ENCODE results near the gene MVP.
"Not testable (repeated sequence)": the region's sequence is repeated elsewhere in the genome, so short reads cannot be mapped to it uniquely, and the experiment has no call there.

The MVP gene

DNA sequence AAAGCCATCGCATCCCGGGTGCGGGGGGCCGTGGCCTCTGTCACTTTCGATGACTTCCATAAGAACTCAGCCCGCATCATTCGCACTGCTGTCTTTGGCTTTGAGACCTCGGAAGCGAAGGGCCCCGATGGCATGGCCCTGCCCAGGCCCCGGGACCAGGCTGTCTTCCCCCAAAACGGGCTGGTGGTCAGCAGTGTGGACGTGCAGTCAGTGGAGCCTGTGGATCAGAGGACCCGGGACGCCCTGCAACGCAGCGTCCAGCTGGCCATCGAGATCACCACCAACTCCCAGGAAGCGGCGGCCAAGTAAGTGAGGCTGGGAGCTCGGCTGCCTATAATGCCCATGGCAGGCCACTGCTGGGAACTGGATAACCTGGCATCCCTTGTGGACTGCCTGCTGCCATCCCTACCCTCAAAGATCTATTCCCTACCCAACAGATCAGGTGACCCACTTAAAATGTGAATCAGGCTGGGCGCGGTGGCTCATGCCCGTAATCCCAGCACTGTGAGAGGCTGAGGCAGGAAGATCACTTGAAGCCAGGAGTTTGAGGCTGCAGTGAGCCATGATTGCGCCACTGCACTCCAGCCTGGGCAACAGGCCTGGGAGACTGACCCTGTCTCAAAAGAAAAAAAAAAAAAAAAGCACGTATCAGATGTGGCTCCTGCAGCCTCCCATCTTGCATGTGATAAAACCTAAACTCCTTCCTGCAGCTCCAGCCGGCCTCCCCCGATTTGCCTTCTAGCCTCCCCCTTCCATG, 24.5 kb downstream of the MVP start:
- DNase-seq: no peak

DNA sequence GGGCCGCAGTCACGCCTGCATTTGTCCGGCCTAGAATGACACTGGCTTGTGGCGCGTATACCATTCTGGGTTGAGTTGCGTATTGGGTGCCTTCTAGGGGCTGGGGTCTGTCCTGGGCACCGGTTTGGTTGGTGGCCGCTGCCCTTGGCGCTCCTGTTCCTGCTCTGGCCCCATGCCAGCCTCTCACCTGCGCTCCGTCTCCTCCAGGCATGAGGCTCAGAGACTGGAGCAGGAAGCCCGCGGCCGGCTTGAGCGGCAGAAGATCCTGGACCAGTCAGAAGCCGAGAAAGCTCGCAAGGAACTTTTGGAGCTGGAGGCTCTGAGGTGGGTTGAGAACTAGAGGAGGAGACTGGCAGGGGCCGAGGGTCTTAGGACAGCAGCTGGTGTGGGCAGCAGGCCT, 25.4 kb downstream of the MVP start:
- DNase-seq: no peak

DNA sequence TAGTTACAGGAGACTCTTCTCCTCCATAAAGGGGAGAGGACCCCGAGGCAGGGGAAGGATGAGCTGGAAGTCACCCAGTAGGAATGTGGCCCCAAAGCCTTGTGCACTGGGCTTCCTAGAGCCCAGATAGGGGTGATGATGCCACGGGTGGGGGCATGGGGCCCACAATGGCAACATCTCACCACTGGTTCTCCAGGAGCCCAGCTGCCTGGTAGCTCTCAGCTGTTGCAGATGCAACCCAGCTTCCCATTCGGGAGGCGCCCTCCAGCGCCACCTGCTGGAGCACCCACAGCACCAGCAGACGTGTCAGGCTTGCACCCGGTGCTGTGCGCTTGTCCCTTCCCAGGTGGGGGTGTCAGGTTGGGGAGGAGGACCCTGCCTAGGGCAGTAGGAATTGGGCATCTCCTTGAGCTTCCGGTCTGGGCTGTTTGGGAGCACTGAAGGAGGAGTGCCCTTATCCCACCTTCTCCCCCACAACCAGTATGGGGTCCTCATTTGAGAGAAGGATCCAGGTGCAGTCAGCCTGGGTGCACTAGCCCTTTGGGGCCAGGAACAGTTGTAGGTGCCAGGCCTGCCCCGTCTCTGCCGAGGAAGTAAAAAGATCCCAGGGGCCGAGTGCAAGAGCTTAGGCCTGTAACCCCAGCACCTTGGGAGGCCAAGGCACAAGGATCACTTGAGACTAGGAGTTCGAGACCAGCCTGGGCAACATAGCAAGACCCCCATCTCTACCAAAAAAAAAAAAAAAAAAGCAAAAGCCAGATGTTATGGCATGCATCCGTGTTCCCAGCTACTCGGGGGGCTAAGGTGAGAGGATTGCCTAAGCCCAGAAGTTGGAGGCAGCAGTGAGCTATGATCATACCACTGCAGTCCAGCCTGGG, 28.4 kb downstream of the MVP start:
- peak; percentile 46 to 62 for DNase-seq

DNA sequence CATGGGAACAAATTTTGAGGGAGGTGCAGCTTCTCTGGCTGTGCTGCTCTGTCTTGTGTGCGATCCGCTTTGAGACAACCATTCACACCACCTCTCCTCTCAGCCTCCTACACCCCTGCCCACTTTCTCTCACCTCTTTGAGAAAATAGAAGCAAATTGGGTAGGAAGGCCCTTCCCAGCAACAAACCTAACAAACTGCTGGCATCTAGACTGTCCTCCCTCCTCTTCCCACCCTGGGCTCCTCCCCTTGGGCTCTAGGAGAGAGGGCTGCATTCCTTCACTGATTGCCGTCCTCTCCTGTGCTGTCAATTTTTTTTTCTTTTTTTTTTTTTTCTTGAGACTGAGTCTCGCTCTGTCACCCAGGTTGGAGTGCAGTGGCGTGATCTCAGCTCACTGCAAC, 29.2 kb downstream of the MVP start:
- DNase-seq: no peak

DNA sequence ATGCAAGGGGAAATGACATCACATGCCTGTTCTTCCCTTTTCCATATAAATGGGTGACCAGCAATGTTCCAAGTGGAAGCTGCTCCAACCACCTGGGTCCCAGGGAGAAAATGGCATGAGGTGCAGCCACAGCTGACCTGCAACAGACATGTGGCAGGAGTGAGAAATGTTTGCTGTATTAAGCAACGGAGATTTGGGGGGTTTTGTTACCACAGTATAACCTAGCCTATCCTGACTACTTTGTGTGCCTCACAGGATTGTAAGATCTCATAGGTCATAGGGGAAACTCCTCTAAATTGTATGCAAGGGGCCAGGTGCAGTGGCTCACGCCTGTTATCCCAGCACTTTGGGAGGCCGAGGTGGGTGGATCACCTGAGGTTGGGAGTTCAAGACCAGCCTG, 30.7 kb downstream of the MVP start:
- no peak for DNase-seq

DNA sequence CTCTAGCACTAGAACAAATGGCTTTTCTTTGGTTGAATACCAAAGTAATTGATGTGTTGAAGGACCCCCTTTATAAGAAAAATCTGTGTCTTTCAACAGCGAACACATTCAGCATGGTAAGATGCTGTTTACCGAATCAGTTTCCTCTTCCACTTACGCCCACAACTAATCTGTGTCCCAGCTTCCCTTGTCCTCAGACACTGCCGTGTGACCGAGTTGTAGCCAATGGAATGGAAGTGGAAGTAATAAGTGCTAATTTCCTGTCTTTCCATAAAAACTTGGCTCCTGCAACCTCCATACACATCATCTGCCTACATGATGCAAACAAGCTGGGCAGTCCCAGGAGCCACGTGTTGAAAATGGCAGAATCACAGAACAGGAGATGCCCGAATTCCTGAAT, 32.4 kb downstream of the MVP start:
- DNase-seq: no peak

DNA sequence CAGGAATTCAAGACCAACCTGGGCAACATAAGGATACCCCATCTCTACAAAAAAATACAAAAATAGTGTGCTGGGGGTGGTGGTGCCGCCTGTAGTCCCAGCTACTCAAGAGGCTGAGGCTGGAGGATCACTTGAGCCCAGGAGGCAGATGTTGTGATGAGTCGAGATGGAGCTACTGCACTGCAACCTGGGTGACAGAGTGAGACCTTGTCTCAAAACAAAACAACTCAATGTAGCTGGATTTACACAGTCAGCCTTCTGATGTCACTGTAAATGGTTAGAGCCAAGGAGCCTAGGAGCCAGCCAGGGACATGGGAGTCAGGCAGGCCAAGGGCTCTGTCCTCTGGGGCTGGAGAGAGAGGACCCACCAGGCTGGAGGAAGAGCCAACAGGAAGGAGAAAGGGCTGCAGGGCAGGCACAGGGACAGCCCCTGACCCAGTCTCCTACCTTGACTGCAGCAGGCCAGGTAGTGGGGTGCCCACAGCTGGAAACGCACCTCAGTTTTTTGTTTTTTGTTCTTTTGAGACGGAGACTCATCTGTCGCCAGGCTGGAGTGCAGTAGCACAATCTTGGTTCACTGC, 34.3 kb downstream of the MVP start:
- DNase-seq: peak in 1 of 2 experiments; percentile 21

DNA sequence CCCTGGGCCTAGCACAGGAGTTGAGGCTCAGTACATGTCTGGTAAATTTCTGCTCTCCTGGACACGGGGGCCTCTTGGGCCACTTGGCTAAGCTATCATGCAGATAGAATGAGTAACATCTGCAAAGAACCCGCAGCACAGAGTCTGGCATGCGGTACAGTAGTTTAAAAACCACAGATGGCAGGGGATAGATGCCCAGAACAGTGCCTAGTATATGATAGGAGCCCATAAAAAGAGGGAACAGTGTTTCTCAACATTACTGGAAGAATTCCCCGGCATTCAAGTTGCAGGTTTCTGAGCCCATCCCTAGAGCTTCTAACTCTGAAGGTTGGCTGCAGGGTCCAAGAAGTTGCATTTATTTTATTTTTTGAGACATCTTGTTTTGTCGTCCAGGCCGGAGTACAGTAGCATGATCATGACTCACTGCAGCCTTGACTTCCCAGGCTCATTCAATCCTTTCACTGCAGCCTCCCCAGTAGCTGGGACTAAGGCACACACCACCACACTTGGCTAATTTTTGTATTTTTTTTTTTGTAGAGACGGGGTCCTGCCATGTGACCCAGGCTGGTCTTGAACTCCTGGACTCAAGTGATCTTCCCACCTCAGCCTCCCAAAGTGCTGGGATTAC, 37.0 kb downstream of the MVP start:
- DNase-seq: no peak

DNA sequence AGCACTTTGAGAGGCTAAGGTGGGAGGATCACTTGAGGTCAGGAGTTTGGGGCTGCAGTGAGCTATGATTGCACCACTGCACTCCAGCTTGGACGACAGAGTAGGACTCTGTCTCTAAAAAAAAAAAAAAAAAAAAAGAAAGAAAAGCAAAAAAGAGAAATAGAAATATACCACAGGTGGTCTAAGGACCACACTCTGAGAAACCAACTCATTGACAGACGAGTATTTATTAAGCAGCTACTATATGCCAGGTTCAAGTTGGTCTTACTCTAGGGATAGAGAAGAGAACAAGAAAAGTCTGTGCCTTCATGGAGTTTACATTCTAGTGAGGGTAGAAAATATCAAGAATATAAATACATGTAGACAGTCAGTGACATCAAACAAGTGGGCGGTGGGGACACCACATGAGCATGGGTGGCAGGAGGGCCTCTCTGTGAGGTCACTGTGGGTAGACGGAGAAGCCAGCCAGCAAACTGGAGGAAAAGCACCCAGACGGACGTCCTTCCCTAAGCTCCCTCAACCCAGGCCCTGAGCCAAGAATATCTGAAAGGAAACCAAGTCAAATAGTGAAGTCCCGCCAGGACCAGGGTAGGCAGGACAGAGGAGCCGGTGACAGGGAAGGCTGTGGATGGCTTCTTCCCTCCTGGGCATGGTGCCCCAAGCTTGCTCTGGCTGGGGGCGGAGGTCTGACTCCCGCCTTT, 38.0 kb downstream of the MVP start:
- DNase-seq: no peak

DNA sequence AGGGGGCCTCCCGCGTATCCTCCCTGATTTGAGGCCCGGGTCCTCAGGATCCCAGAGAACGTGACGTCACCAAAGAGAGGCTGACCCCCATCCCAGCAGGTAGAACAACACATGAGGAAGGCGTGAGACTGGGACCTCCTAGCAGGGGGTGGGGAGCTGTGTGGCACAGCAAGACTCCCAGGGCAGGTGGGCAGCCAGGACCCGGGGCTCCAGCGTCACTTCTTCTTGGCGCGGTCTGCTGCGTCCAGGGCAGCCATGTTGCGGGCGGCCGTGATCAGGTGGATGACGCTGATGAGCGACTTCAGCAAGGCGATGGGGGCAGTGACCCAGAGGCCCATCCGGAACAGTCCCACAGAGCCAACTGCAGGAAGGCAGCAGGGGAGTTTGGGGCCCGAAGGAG, 38.7 kb downstream of the MVP start:
- no peak for DNase-seq

DNA sequence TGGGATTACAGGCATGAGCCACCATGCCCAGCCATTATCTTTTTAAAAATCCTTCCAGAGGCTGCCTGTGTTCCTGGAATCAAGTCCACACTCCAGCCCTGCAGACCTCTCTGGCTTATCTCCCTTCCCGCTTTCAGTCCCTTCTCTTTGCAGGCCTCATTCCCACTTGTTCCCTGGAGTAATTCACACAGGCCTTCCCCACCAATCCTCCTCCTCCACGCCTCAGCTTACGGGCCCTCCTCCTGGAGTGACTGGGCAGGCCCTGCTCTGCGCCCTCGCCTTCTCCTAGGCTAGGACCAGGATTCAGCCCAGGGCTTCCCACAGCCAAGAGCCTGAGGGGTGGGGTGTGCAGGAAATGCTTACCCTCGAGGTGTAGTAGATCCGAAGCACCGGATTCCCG, 40.0 kb downstream of the MVP start:
- DNase-seq: no peak

DNA sequence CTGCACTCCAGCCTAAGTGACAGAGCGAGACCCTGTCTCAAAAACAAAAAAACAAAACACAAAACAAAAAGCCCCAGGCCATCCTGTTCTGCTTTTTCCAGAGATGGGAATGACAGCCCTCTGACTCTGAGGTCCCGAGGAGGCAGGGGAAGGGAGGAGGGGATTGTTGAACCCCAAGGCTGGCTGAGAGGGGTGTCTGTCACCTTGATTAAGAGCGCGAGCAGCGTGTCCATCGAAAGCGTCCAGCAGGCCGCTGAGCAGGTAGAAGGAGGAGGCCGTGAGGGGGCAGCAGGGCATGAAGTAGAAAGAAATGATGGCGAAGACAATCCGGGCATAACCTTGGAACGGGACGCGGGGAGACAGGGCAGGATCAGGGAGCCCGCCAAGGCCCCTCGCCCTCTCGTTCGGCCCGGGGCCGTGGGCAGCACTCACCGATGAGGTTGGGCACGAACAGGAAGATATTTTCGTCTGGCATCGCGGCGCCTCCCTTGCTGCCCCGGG, 42.2 kb downstream of the MVP start:
- peak in 1 of 2 experiments; percentile 54 for DNase-seq

DNA sequence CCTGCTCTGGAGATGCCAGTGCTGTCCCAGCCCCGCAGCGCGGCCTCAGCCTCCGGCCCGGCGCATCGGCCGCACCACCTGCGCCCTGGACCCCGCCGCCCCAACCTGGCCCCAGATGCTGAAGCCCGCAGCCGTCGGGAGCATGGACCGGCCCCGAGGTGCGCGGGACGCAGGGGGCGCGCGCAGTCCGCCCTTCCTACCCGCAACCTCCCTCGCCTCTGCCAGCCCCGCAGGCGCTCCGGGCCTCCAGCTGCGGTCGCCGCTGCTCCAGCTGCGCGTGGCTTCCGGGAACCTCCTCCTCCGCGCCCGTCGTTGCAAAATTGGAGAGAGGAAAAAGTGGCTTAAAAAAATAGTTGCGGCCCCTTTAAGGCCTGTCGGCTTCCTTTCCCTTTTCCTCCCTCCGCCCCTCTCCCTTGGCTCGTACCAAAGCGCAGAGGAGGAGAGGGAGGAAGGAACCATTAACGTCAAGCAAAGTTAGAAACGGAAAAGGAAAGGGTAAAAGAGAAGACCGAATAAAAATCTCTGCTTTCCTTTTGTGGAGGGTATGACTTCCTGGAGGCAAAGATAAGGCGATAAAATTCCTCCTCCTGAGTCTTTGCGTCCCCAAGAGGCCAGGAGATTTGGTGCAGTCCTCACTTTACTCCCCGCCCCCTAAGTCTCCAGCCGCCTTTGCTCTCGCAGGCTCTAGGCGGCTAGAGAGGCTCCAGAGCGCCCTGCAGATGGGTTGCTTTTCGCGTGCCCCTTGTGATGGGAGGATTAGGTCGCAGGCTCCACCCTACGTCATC, 42.8 kb downstream of the MVP start, which contains the start of gene CDIPT:
Gene CDIPT (minus strand): TSS at position 343 of the 785 bp plus-strand sequence. CDS start 369 bp downstream, outside the sequence.
- DNase-seq: peak; percentile 97 to 98

DNA sequence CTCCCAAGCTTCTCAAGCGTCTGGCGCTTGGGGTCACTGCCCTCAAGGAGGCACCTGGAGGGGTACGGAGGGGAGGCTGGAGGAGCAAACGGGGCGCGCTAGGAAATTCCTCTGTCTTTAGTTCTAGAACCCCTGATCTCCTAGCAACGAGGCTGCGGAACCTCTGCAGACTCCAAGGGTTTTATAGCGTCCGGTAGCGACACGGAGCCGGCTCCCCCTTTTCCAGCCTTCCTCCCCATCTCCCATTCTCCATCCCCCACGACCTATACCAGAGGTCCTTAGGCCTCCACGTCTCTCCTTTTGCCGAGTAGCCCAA, 43.4 kb downstream of the MVP start:
- no peak for DNase-seq

DNA sequence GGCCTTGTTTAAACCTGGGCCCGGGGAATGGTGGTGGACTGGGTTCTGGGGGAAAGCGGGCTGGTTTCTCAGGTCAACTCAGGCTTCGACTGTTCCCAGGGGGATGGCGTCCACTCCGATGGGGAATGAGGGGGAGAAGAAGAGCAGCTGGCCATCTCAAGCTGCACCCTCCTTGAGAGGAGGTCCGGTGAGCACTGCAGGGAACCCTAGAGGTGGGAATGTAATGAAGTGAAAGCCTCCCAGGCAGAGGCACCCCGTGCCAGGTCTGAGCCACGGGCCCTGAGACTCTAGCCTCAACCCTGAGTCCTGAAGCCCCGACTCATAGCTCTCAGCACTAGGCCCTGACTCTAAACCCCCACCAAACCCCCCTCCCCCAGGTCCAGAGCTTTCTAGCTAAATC, 43.9 kb downstream of the MVP start:
- no peak for DNase-seq

DNA sequence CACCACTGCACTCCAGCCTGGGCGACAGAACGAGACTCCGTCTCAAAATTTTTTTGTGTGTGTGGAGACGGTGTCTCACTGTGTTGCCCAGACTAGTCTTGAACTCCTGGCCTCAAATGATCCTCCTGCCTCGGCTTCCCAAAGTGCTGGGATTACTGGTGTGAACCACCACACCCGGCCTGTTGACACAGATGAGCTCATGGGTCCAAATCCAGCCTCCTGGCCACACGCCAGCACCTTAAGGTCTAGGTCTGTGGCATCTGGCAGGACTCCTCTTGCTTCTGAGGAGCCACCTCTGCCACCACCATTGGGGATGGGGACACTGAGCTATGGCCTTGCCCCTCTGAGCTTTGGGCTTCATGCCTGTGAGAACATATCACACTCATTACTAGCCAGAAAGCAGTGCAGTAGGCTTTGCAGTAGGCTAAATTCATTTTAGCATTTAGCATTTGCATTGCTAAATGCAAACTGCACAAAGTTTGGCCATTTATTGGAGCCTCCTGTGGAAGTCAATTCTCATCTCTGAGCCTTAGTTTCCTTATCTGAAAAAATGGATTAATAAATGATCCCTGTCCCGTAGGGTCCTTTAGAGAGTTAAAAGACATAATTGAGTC, 48.2 kb downstream of the MVP start:
- DNase-seq: no peak

DNA sequence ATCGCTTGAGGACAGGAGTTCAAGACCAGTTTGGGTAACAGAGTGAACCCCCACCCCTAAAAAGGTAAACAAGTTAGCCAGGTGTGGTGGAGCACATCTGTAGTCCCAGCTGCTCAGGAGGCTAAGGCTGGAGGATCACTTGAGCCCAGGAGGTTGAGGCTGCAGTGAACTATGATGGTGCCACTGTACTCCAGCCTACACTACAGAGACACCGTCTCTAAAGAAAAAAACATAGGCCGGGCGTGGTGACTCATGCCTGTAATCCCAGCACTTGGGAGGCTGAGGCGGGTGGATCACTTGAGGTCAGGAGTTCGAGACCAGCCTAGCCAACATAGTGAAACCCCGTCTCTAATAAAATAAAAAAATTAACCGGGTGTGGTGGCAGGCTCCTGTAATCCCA, 48.8 kb downstream of the MVP start:
- not testable (repeated sequence) for DNase-seq

DNA sequence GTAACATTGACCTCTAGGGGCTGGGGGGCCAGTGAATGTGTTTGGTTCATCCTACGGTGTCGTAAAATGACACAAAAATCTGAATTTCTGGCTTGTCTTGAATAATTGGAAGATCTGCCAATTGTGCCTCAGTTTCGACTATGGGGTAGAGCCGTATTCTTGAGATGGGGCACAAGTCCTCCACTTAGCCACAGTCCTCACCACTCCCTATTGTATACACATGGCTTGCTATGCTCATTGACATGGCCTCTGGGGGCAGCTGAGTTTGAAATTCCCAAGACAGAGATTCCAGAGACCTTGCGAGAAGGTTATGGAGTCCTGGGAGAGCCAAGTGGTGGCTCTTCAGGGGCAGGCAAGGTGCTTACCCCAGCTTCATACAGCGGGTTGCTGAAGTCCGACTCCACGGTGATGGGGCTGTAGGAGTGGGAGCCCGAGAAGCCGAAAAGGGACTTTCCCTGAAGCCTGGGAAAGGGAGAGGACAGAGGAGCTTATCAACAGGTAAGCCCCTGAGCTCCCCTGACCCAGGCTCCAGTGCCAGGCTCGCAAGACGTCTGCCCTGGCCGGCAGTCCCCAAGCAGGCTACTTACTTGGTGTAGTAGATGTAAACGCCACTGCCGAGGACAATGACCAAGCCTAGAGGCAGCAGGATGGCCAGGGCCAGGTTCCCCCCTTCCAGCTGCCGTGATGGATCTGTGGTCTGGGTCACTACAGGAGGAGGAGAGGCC, 51.7 kb downstream of the MVP start:
- no peak for DNase-seq

DNA sequence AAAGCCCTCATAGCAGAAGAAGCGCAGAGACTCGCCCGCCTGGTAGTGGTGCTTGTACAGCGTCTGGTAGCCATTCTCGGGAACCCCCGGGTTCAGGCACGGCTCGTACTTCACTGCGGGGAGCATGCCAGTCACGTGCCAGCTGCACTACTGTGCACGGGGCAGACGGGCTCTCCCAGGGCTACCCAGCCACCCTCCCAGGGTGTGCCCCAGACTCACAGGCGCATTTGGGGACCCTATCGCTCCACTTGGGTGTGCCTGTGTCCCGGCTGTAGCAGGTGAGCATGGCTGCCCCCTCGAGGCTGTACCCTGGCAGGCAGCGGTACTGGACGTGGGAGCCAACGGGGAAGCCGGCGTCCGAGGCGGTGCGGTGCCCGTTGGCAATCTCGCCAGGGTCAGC, 53.1 kb downstream of the MVP start:
- DNase-seq: no peak

DNA sequence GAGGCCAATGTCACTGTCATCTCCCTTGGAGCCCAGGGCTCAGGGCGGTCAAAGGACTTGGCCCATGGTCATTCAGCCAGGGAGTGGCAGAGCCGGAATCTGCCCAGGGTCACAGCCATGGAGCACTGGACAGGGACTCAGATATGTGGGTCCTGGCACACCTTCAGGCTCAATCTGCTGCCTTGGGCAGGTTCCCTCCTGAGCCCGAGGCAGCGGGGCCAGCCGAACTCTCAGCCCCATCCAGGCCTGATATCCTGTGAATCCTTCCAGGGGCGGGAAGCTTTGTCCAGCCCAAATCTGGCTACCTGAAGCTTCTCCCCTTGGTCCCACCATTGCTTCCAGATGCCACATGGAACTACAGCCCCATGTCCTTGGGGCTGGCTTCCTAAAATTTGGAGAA, 54.9 kb downstream of the MVP start:
- DNase-seq: no peak

DNA sequence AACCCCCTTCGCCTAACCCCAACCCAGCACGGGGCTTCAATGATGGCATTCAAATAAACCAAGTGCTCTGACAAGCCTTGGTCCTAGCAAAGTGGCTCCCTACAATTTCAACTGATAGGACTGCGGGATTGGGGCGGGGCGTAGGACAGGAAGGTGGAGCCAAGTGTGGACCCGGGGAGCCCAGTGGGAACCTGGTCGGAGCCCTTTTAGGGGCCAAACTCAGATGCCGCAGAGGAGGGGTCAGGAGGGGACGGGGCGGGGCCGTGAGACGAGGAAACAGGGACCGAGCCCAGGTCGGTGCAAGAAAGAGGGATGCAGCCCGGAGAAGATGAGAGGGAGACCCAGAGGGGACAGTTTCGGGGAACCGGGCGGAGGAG, 55.9 kb downstream of the MVP start:
- no peak for DNase-seq
